ENCODE measurements around the gene TMBIM6. TPM values are rescaled to one million over a fixed set of nuclear protein-coding genes. Genes with fewer than 3 reads are reported as not detected.

Gene TMBIM6
- polyA plus RNA-seq, 3 donors = 315 to 1,453 (median 1,396) TPM

DNA sequence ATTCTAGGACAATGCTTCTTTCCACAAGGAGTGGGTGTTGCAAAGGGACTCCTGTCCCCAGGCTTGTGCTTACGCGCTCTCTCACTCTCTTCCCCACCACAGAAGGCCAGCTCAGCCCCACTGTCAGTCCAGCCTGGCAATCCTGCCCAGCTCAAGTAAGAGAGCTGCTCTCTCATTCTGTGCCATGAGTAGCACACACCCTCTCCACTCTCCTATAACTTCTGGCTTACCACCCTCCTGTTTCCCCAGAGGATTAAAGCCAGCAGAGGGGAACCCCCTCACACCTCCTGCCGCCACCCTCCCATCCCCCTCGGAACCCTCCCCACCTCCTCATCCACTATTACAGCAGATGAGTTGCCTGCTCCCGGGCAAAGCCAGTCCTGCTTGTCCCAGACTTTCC lies 69.8 kb downstream of the TMBIM6 start:
- Histone ChIP-seq H3K9me3 (replicated peaks in 1 of 2; ENCODE audit: control insufficient read depth in 1 of 2, insufficient read depth in 1 of 2, low read length in 2 of 2) (no peaks in the 10 kb centered on the region), H3K36me3 (replicated peaks in 1 of 2; ENCODE audit: control insufficient read depth in 1 of 2, insufficient read depth in 2 of 2, low read length in 2 of 2) (peaks cover 16 to 46% of the 10 kb centered on the region in 2 donors), H3K27me3 (ENCODE audit: control insufficient read depth in 2 of 2, insufficient read depth in 2 of 2, low read length in 2 of 2) (no peaks in the 10 kb centered on the region), H3K4me2 (replicated peaks; ENCODE audit: extremely low read depth, low read length, poor library complexity, severe bottlenecking) (no peak overlapping the region), H3K4me1 (ENCODE audit: control insufficient read depth in 1 of 2, insufficient read depth in 2 of 2, low read length in 2 of 2) (peaks cover 9 to 11% of the 10 kb centered on the region in 2 donors), H4K20me1 (ENCODE audit: insufficient read depth, low read length) (peaks cover 78% of the 10 kb centered on the region), H3K27ac (ENCODE audit: low read depth in 1 of 2, low read length in 2 of 2) (no peak overlapping the region), H3K9ac (ENCODE audit: insufficient read depth, low read length, poor library complexity, severe bottlenecking) (no peak overlapping the region), H3K79me2 (ENCODE audit: insufficient read depth, low read length) (peaks cover 42% of the 10 kb centered on the region), H3K4me3 (replicated peaks in 1 of 3; ENCODE audit: low read depth in 2 of 3, low read length in 3 of 3) (no peak overlapping the region), H2AFZ (ENCODE audit: insufficient read depth, low read depth, low read length, poor library complexity, severe bottlenecking) (no peak overlapping the region)
- Mint-ChIP-seq H3K27ac (no peak overlapping the region), H3K4me1 (peaks cover 24% of the 10 kb centered on the region), H3K9me3 (no peaks in the 10 kb centered on the region), H3K4me3 (no peak overlapping the region), H3K27me3 (ENCODE audit: low read depth in 3 of 3) (no peaks in the 10 kb centered on the region), H3K36me3 (peaks cover 43 to 47% of the 10 kb centered on the region in 2 donors)
- DNase-seq = no peak
- intact Hi-C loops (cut with micrococcal nuclease) = no loop called here
- 100% methylated on average over 5 of the region's 5 CpGs for WGBS (ENCODE audit: insufficient coverage)
- TF ChIP-seq CTCF (IDR thresholded peaks at IDR 0.05) = no peak

DNA sequence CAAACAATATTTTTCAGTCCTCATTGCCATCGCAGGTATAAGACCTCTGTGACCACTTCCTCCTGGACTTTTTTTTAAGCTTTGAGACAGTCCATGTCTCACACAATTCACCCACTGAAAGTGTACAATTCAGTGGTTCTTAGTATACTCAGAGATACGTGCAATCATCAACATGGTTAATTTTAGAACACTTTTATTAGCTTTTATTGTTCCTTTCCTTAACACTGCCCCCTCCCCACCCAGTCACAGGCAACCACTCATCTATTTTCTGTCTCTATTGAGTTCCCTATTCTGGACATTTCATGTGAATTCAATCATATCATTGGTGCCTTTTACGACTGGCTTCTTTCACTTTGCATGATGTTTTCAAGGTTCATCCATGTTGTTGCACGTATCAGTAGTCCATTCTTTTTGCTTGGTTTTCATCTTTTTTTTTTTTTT lies 70.6 kb downstream of the TMBIM6 start:
- H3K4me1 Mint-ChIP-seq = peaks cover 24% of the 10 kb centered on the region
- TF ChIP-seq CTCF (IDR thresholded peaks at IDR 0.05) = no peak
- H3K27me3 ChIP-seq (ENCODE audit: control insufficient read depth in 2 of 2, insufficient read depth in 2 of 2, low read length in 2 of 2) = no peaks in the 10 kb centered on the region
- intact Hi-C loops (cut with micrococcal nuclease) = no loop called here
- peaks cover 42% of the 10 kb centered on the region for H3K79me2 ChIP-seq (ENCODE audit: insufficient read depth, low read length)
- no peak for DNase-seq
- H2AFZ ChIP-seq (ENCODE audit: insufficient read depth, low read depth, low read length, poor library complexity, severe bottlenecking) = no peak overlapping the region
- no peak overlapping the region for H3K4me3 Mint-ChIP-seq
- H3K9ac ChIP-seq (ENCODE audit: insufficient read depth, low read length, poor library complexity, severe bottlenecking) = no peak overlapping the region
- no peaks in the 10 kb centered on the region for H3K9me3 ChIP-seq (replicated peaks in 1 of 2; ENCODE audit: control insufficient read depth in 1 of 2, insufficient read depth in 1 of 2, low read length in 2 of 2)
- peaks cover 11% of the 10 kb centered on the region in 2 donors for H3K4me1 ChIP-seq (ENCODE audit: control insufficient read depth in 1 of 2, insufficient read depth in 2 of 2, low read length in 2 of 2)
- H3K27ac Mint-ChIP-seq = peak overlapping the region in 1 of 7 donors; percentile 54
- peaks cover 44 to 51% of the 10 kb centered on the region in 2 donors for H3K36me3 Mint-ChIP-seq
- H3K27ac ChIP-seq (ENCODE audit: low read depth in 1 of 2, low read length in 2 of 2) = no peak overlapping the region
- H3K4me2 ChIP-seq (replicated peaks; ENCODE audit: extremely low read depth, low read length, poor library complexity, severe bottlenecking) = no peak overlapping the region
- H3K9me3 Mint-ChIP-seq = no peaks in the 10 kb centered on the region
- no peaks in the 10 kb centered on the region for H3K27me3 Mint-ChIP-seq (ENCODE audit: low read depth in 3 of 3)
- peaks cover 69% of the 10 kb centered on the region for H4K20me1 ChIP-seq (ENCODE audit: insufficient read depth, low read length)
- H3K4me3 ChIP-seq (replicated peaks in 1 of 3; ENCODE audit: low read depth in 2 of 3, low read length in 3 of 3) = no peak overlapping the region
- H3K36me3 ChIP-seq (replicated peaks in 1 of 2; ENCODE audit: control insufficient read depth in 1 of 2, insufficient read depth in 2 of 2, low read length in 2 of 2) = peaks cover 14 to 45% of the 10 kb centered on the region in 2 donors
- WGBS (ENCODE audit: insufficient coverage) = 78% methylated on average over 3 of the region's 4 CpGs

All from CD14-positive monocyte (primary cell).